Frontal cortex (tissue), 1 donor: ENCODE data around the gene PEX6. TPM values are rescaled to one million over a fixed set of nuclear protein-coding genes. Genes with fewer than 3 reads are reported as not detected.

Source experiments
- total RNA-seq: library from RNA; depleted of rRNA; stranded (reverse); fragments of >200 nt; gene quantifications from one replicate; pipeline ENCODE4 v1.2.3, GENCODE V29; 2014

PEX6 gene
- total RNA-seq, 1 donor from 2014 or later = 25.3 TPM

Other genes starting within 250 kb of the PEX6 start
- gene TBCC, start 233.1 kb downstream of the PEX6 start, total RNA-seq = 79.1 TPM
- 23.2 TPM for gene BICRAL, start 197.1 kb downstream of the PEX6 start, total RNA-seq
- gene RPL7L1, start 99.6 kb downstream of the PEX6 start, total RNA-seq = 157 TPM
- not detected for gene PTCRA, start 63.1 kb downstream of the PEX6 start, total RNA-seq
- 14.7 TPM for gene CNPY3, start 49.7 kb downstream of the PEX6 start, total RNA-seq
- gene GNMT, start 18.4 kb downstream of the PEX6 start, total RNA-seq = not detected
- 37.5 TPM for gene PPP2R5D, start 5.4 kb upstream of the PEX6 start, total RNA-seq
- 31.4 TPM for gene MEA1, start 34.8 kb upstream of the PEX6 start, total RNA-seq
- 164 TPM for gene KLHDC3, start 35.1 kb upstream of the PEX6 start, total RNA-seq
- gene RRP36, start 42.4 kb upstream of the PEX6 start, total RNA-seq = 60.3 TPM
- 12.6 TPM for gene CUL7, start 74.7 kb upstream of the PEX6 start, total RNA-seq
- 8.2 TPM for gene MRPL2, start 80.3 kb upstream of the PEX6 start, total RNA-seq
- 18.8 TPM for gene KLC4, start 80.5 kb upstream of the PEX6 start, total RNA-seq
- gene PTK7, start 97.1 kb upstream of the PEX6 start, total RNA-seq = 16.7 TPM
- 9.8 TPM for gene SRF, start 192.1 kb upstream of the PEX6 start, total RNA-seq
- 22.0 TPM for gene CUL9, start 203.0 kb upstream of the PEX6 start, total RNA-seq